PFSK-1 (cell line): Measurements from ENCODE around the gene DMPK.

Source experiments
- FOXP2 ChIP-seq: optimal IDR thresholded peaks from 2 replicates; pipeline ENCODE3; 2011; ENCODE audit warnings: borderline replicate concordance, control low read depth, inconsistent platforms; ENCODE audit not compliant: insufficient read depth; ENCODE audit errors: extremely low read length, extremely low read depth
- POLR2AphosphoS5 ChIP-seq: IDR thresholded peaks from 2 replicates; pipeline ENCODE4 v1.6.1; 2012; ENCODE audit warnings: low read depth, mild to moderate bottlenecking, control low read depth, low read length, moderate library complexity
- REST ChIP-seq, 2 experiments: IDR thresholded peaks; 2 replicates each; pipeline versions ENCODE4 v1.6.1 to v1.8.0; 2011 to 2012; ENCODE audit warnings: low read depth in 2 of 2, low read length in 2 of 2, control low read depth in 1 of 2, inconsistent platforms in 1 of 2, mild to moderate bottlenecking in 1 of 2, moderate library complexity in 1 of 2; ENCODE audit not compliant: insufficient read depth in 1 of 2
- SIN3A ChIP-seq: IDR thresholded peaks from 2 replicates; pipeline ENCODE4 v1.6.1; 2012; ENCODE audit warnings: mild to moderate bottlenecking, low read length, moderate library complexity, borderline replicate concordance; ENCODE audit not compliant: insufficient read depth
- TAF1 ChIP-seq: IDR thresholded peaks from 2 replicates; pipeline ENCODE4 v1.6.1; 2012; ENCODE audit warnings: low read length, control low read depth, borderline replicate concordance; ENCODE audit not compliant: insufficient read depth

Gene DMPK

GRCh38 chr19:45805719-45806118 is 23.4 kb upstream of the DMPK start:
- TF ChIP-seq REST (IDR thresholded peaks at IDR 0.05; ENCODE audit: insufficient read depth in 1 of 2, low read depth in 2 of 2, low read length in 2 of 2): no peak
- TF ChIP-seq FOXP2: no peak
- no peak for TF ChIP-seq SIN3A

- TF ChIP-seq FOXP2 (no peak), TAF1 (no peak), POLR2AphosphoS5 (no peak), REST (IDR thresholded peaks at IDR 0.05; ENCODE audit: insufficient read depth in 1 of 2, low read depth in 2 of 2, low read length in 2 of 2) (no peak), SIN3A (no peak)
Measured at GRCh38 chr19:45804959-45805230, 22.6 kb upstream of the DMPK start.

GRCh38 chr19:45804140-45804958 is 22.1 kb upstream of the DMPK start:
- TF ChIP-seq SIN3A: no peak
- TF ChIP-seq TAF1: no peak
- TF ChIP-seq FOXP2: no peak
- TF ChIP-seq POLR2AphosphoS5: no peak
- no peak for TF ChIP-seq REST (IDR thresholded peaks at IDR 0.05; ENCODE audit: insufficient read depth in 1 of 2, low read depth in 2 of 2, low read length in 2 of 2)

GRCh38 chr19:45801603-45802175 is 19.4 kb upstream of the DMPK start:
- TF ChIP-seq POLR2AphosphoS5 (no peak), FOXP2 (no peak), TAF1 (no peak), SIN3A (no peak), REST (IDR thresholded peaks at IDR 0.05; ENCODE audit: insufficient read depth in 1 of 2, low read depth in 2 of 2, low read length in 2 of 2) (no peak)

- TF ChIP-seq TAF1 (no peak), FOXP2 (no peak), SIN3A (no peak), REST (IDR thresholded peaks at IDR 0.05; ENCODE audit: insufficient read depth in 1 of 2, low read depth in 2 of 2, low read length in 2 of 2) (no peak), POLR2AphosphoS5 (no peak)
Measured at GRCh38 chr19:45800070-45800553, 17.8 kb upstream of the DMPK start.
